ENCODE measurements around the gene ARHGAP6. TPM values are rescaled to one million over a fixed set of nuclear protein-coding genes. Genes with fewer than 3 reads are reported as not detected.

ARHGAP6 gene
- total RNA-seq, 1 donor from 2014 or later, result 1.2 TPM

- H3K27me3 ChIP-seq, result peaks cover 98% of the 10 kb centered on the region
- H3K27me3 Mint-ChIP-seq (ENCODE audit: insufficient read depth, low read depth), result peaks cover 8% of the 10 kb centered on the region
These were observed 1.9 kb downstream of the ARHGAP6 start for GRCh38 chrX:11663875-11664210.

GRCh38 chrX:11655282-11656015 is 10.3 kb downstream of the ARHGAP6 start:
- Histone ChIP-seq H2AFZ (replicated peaks) (no peak overlapping the region), H3K9me3 (ENCODE audit: low read depth) (no peaks in the 10 kb centered on the region), H3K79me2 (ENCODE audit: low read depth) (no peaks in the 10 kb centered on the region), H3K4me3 (no peak overlapping the region), H3F3A (ENCODE audit: low read depth) (no peaks in the 10 kb centered on the region), H3K4me1 (no peaks in the 10 kb centered on the region), H3K9ac (no peak overlapping the region), H3K27ac (no peak overlapping the region), H3K27me3 (peaks cover 45% of the 10 kb centered on the region), H3K4me2 (no peak overlapping the region), H3K36me3 (no peaks in the 10 kb centered on the region), H4K20me1 (ENCODE audit: low read depth) (no peaks in the 10 kb centered on the region)
- Mint-ChIP-seq H3K27ac (no peak overlapping the region), H3K9me3 (peaks cover 5% of the 10 kb centered on the region), H3K4me3 (no peak overlapping the region), H3K27me3 (ENCODE audit: insufficient read depth, low read depth) (peaks cover 2% of the 10 kb centered on the region), H3K4me1 (no peaks in the 10 kb centered on the region), H3K36me3 (no peaks in the 10 kb centered on the region)
- no peak for TF ChIP-seq CTCF (IDR thresholded peaks at IDR 0.05)
- TF ChIP-seq EZH2 (IDR thresholded peaks at IDR 0.05), result no peak
- no peak for TF ChIP-seq EZH2phosphoT487 (IDR thresholded peaks at IDR 0.05)
- DNase-seq (ENCODE audit: low spot score), result no peak

More at GRCh38 chrX:11663875-11664210, 1.9 kb downstream of the ARHGAP6 start:
- Mint-ChIP-seq H3K4me3 (peak overlapping the region; percentile 88), H3K4me1 (peaks cover 8% of the 10 kb centered on the region), H3K36me3 (no peaks in the 10 kb centered on the region), H3K27ac (peak overlapping the region; percentile 48), H3K9me3 (peaks cover 10% of the 10 kb centered on the region)
- H3K9ac ChIP-seq, result no peak overlapping the region
- peak; percentile 6 for DNase-seq (ENCODE audit: low spot score)
- H3K4me3 ChIP-seq, result peak overlapping the region; percentile 57
- peak overlapping the region; percentile 81 for H3K4me2 ChIP-seq
- TF ChIP-seq CTCF (IDR thresholded peaks at IDR 0.05), result peak; percentile 15
- no peak for TF ChIP-seq EZH2 (IDR thresholded peaks at IDR 0.05)
- no peaks in the 10 kb centered on the region for H3K79me2 ChIP-seq (ENCODE audit: low read depth)
- H3K9me3 ChIP-seq (ENCODE audit: low read depth), result peaks cover 5% of the 10 kb centered on the region
- H3K36me3 ChIP-seq, result no peaks in the 10 kb centered on the region
- no peak overlapping the region for H2AFZ ChIP-seq (replicated peaks)
- no peaks in the 10 kb centered on the region for H4K20me1 ChIP-seq (ENCODE audit: low read depth)
- H3K4me1 ChIP-seq, result peaks cover 9% of the 10 kb centered on the region
- H3K27ac ChIP-seq, result no peak overlapping the region
- H3F3A ChIP-seq (ENCODE audit: low read depth), result peaks cover 19% of the 10 kb centered on the region

GRCh38 chrX:11648705-11649519 is 16.8 kb downstream of the ARHGAP6 start:
- Histone ChIP-seq H4K20me1 (ENCODE audit: low read depth) (no peaks in the 10 kb centered on the region), H3F3A (ENCODE audit: low read depth) (no peaks in the 10 kb centered on the region), H3K4me2 (no peak overlapping the region), H3K36me3 (no peaks in the 10 kb centered on the region), H3K9ac (no peak overlapping the region), H3K4me1 (no peaks in the 10 kb centered on the region), H3K79me2 (ENCODE audit: low read depth) (no peaks in the 10 kb centered on the region), H3K27ac (no peak overlapping the region), H3K27me3 (no peaks in the 10 kb centered on the region), H3K4me3 (no peak overlapping the region), H2AFZ (replicated peaks) (no peak overlapping the region), H3K9me3 (ENCODE audit: low read depth) (no peaks in the 10 kb centered on the region)
- DNase-seq (ENCODE audit: low spot score), result no peak
- TF ChIP-seq EZH2 (IDR thresholded peaks at IDR 0.05) (no peak), EZH2phosphoT487 (IDR thresholded peaks at IDR 0.05) (no peak), CTCF (IDR thresholded peaks at IDR 0.05) (no peak)
- Mint-ChIP-seq H3K27ac (no peak overlapping the region), H3K9me3 (no peaks in the 10 kb centered on the region), H3K27me3 (ENCODE audit: insufficient read depth, low read depth) (no peaks in the 10 kb centered on the region), H3K4me1 (no peaks in the 10 kb centered on the region), H3K4me3 (no peak overlapping the region), H3K36me3 (no peaks in the 10 kb centered on the region)

All from neural progenitor cell (in vitro differentiated cells).